Tibial artery (tissue), 4 donors: ENCODE data around the gene DCLK1.

Experiments
- DNase-seq, 2 donors: peaks; one replicate each; pipeline ENCODE4 v3.0.0-alpha.2; 2019
- H3K27ac ChIP-seq, 2 donors: fragments of 200-600 bp; sonication (generic) in 1 of 2; 1 replicate in 1 of 2; 2 replicates in 1 of 2; pipeline ENCODE4 v1.5.1; 2018 to 2019; ENCODE audit warnings: mild to moderate bottlenecking in 1 of 2
- H3K27me3 ChIP-seq, 2 donors: fragments of 200-600 bp; sonication (generic) in 1 of 2; one replicate each; pipeline versions ENCODE4 v1.5.1 to v1.6.0; 2016 to 2019
- H3K36me3 ChIP-seq, 3 donors: fragments of 200-600 bp; sonication (generic) in 2 of 3; one replicate each; pipeline ENCODE4 v1.5.1; 2016 to 2019; ENCODE audit warnings: mild to moderate bottlenecking in 2 of 3
- H3K4me1 ChIP-seq, 4 donors: fragments of 200-600 bp; sonication (generic) in 2 of 4; 1 replicate in 3 of 4; 2 replicates in 1 of 4; pipeline ENCODE4 v1.5.1; 2016 to 2019
- H3K4me3 ChIP-seq, 2 donors: fragments of 200-600 bp; sonication (generic) in 1 of 2; 1 replicate in 1 of 2; 2 replicates in 1 of 2; pipeline ENCODE4 v1.5.1; 2018 to 2019; ENCODE audit warnings: mild to moderate bottlenecking in 2 of 2
- H3K9me3 ChIP-seq, 3 donors: fragments of 200-600 bp; sonication (generic) in 1 of 3; one replicate each; pipeline ENCODE4 v1.5.1; 2016 to 2019
- intact Hi-C: fragments of 100-400 bp; cut with DNase I; formaldehyde crosslinking; loops from one replicate; pipeline ENCODE4 v1.15.0; 2023; ENCODE audit warnings: low total_unique reads
- TF ChIP-seq, protein P1 (sequence below), 2 experiments: fragments of 200-600 bp in 1 of 2; fragments of 450-650 bp in 1 of 2; IDR thresholded peaks; one replicate each; pipeline ENCODE4 v1.5.1; 2017 to 2019; ENCODE audit warnings: antibody characterized with exemption in 2 of 2, mild to moderate bottlenecking in 1 of 2, moderate library complexity in 1 of 2

DCLK1 gene

DNA sequence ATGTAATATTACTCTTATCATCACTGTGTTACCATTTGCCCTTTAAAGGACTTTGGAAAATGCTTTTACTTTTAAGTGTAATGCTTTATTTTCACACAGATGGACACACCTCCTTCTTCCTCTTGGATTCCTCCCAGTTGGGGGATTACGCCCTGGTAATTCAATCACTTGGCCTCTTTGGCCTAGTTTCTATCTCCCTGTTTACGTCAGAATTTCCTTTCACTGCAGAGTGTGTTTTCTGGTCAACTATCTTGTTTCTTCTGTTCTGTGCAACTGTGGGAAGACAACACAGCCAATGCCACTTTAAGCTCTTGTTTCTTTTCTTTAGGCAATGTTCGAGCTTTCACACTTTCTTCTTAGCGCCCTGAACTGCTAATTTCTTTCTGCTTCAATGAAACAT lies 397.4 kb downstream of the DCLK1 start:
- TF ChIP-seq, protein P1, sequence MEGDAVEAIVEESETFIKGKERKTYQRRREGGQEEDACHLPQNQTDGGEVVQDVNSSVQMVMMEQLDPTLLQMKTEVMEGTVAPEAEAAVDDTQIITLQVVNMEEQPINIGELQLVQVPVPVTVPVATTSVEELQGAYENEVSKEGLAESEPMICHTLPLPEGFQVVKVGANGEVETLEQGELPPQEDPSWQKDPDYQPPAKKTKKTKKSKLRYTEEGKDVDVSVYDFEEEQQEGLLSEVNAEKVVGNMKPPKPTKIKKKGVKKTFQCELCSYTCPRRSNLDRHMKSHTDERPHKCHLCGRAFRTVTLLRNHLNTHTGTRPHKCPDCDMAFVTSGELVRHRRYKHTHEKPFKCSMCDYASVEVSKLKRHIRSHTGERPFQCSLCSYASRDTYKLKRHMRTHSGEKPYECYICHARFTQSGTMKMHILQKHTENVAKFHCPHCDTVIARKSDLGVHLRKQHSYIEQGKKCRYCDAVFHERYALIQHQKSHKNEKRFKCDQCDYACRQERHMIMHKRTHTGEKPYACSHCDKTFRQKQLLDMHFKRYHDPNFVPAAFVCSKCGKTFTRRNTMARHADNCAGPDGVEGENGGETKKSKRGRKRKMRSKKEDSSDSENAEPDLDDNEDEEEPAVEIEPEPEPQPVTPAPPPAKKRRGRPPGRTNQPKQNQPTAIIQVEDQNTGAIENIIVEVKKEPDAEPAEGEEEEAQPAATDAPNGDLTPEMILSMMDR (IDR thresholded peaks at IDR 0.05): no peak
- H3K4me3 ChIP-seq: no peak overlapping the region
- no peaks in the 10 kb centered on the region for H3K36me3 ChIP-seq
- H3K9me3 ChIP-seq: no peaks in the 10 kb centered on the region
- no peak for DNase-seq
- H3K27ac ChIP-seq: no peak overlapping the region
- H3K27me3 ChIP-seq: no peaks in the 10 kb centered on the region
- intact Hi-C loops: no loop called here
- H3K4me1 ChIP-seq: no peaks in the 10 kb centered on the region

- Histone ChIP-seq H3K36me3 (no peaks in the 10 kb centered on the region), H3K27me3 (no peaks in the 10 kb centered on the region), H3K4me3 (no peak overlapping the region), H3K9me3 (no peaks in the 10 kb centered on the region), H3K27ac (no peak overlapping the region), H3K4me1 (no peaks in the 10 kb centered on the region)
- intact Hi-C loops: no loop called here
- DNase-seq: no peak
- TF ChIP-seq, protein P1 (IDR thresholded peaks at IDR 0.05): no peak
Measured at GRCh38 chr13:35732565-35732964, 398.6 kb downstream of the DCLK1 start.

DNA sequence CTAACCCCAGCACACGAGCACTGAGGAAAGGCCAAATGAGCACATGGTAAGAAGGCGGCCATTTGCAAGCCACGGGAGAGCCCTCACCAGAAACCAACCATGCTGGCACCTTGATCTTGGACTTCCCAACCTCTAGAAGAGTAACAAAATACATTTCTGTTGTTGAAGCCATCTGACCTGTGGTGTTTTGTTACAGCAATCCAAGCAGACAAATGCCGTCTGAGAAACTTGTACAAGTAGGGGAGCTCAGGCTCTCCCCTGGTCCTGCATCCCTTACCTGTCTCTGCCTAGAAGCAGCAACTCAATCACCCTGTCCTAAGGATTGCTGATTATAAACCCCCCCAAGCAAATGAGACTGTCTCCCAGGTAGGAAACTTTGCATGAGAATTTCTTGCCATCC lies 399.7 kb downstream of the DCLK1 start:
- no peaks in the 10 kb centered on the region for H3K4me1 ChIP-seq
- H3K27me3 ChIP-seq: no peaks in the 10 kb centered on the region
- DNase-seq: no peak
- no peaks in the 10 kb centered on the region for H3K36me3 ChIP-seq
- H3K27ac ChIP-seq: no peak overlapping the region
- TF ChIP-seq, protein P1 (IDR thresholded peaks at IDR 0.05): no peak
- intact Hi-C loops: no loop called here
- H3K4me3 ChIP-seq: no peak overlapping the region
- H3K9me3 ChIP-seq: no peaks in the 10 kb centered on the region

DNA sequence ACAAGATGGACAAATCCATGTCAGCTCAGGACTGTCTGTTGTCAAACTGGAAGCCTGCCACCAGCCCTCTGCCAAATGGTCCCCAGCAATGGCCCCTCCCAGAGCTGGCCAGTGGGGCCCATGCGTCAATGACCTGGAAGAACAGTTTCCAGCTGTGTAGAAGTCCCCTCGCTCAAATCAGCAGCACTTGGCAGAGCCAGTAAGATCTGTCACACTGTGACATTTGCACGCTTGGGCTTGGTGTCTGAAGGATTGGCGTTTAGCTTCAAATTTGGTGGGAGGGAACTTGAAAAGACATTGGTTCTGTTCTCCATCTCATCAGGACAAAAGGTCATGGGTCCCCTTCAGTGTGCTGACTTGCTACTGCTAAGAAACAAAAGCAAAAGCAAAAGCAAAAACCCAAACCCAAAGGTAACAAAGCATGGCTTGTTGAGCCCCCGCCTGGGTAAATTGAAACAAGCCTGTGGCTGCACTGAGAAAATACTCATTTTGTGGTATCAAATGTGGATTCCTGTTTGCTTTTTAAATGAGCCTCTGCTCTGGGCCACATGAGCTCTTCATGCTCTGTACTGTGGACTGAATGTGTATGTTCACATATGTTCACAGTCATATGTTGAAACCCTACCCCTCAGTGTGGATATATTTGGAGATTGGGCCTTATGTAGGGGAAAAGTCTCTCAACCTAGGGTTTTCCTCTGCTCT lies 401.1 kb downstream of the DCLK1 start:
- DNase-seq: no peak
- H3K9me3 ChIP-seq: no peaks in the 10 kb centered on the region
- H3K4me1 ChIP-seq: no peaks in the 10 kb centered on the region
- H3K4me3 ChIP-seq: no peak overlapping the region
- intact Hi-C loops: no loop called here
- no peaks in the 10 kb centered on the region for H3K36me3 ChIP-seq
- H3K27ac ChIP-seq: no peak overlapping the region
- no peaks in the 10 kb centered on the region for H3K27me3 ChIP-seq
- TF ChIP-seq, protein P1 (IDR thresholded peaks at IDR 0.05): no peak

- intact Hi-C loops: no loop called here
- no peak for DNase-seq
- TF ChIP-seq, protein P1 (IDR thresholded peaks at IDR 0.05): no peak
- Histone ChIP-seq H3K27ac (no peak overlapping the region), H3K4me1 (peaks cover 0 to 18% (median 1%) of the 10 kb centered on the region in 4 donors), H3K36me3 (no peaks in the 10 kb centered on the region), H3K9me3 (no peaks in the 10 kb centered on the region), H3K4me3 (no peak overlapping the region), H3K27me3 (no peaks in the 10 kb centered on the region)
Measured at GRCh38 chr13:35727881-35728280, 403.3 kb downstream of the DCLK1 start.

- Histone ChIP-seq H3K4me3 (no peak overlapping the region), H3K27ac (no peak overlapping the region), H3K4me1 (peaks cover 0 to 23% (median 7%) of the 10 kb centered on the region in 4 donors), H3K36me3 (no peaks in the 10 kb centered on the region), H3K27me3 (no peaks in the 10 kb centered on the region), H3K9me3 (no peaks in the 10 kb centered on the region)
- DNase-seq: no peak
- intact Hi-C loops: no loop called here
- TF ChIP-seq, protein P1 (IDR thresholded peaks at IDR 0.05): no peak
Measured at GRCh38 chr13:35724446-35724845, 406.7 kb downstream of the DCLK1 start.
